ENCODE data around the gene CLASP1.
"Not testable (repeated sequence)": the region's sequence is repeated elsewhere in the genome, so short reads cannot be mapped to it uniquely, and the experiment has no call there.

The CLASP1 gene

GRCh38 chr2:121502246-121502645, 147.0 kb downstream of the CLASP1 start:
- no peak for DNase-seq (ENCODE audit: low spot score)

GRCh38 chr2:121501554-121501953, 147.7 kb downstream of the CLASP1 start:
- DNase-seq (ENCODE audit: low spot score), result no peak

GRCh38 chr2:121501031-121501430, 148.2 kb downstream of the CLASP1 start:
- no peak for DNase-seq (ENCODE audit: low spot score)

- no peak for DNase-seq (ENCODE audit: low spot score)
Measured at GRCh38 chr2:121498731-121499130, 150.5 kb downstream of the CLASP1 start.

GRCh38 chr2:121492409-121492808, 156.9 kb downstream of the CLASP1 start:
- no peak for DNase-seq (ENCODE audit: low spot score)

GRCh38 chr2:121491518-121491917, 157.7 kb downstream of the CLASP1 start:
- no peak for DNase-seq (ENCODE audit: low spot score)

GRCh38 chr2:121490584-121491133, 158.6 kb downstream of the CLASP1 start:
- DNase-seq (ENCODE audit: low spot score), result no peak

- no peak for DNase-seq (ENCODE audit: low spot score)
Measured at GRCh38 chr2:121489911-121490583, 159.2 kb downstream of the CLASP1 start.

GRCh38 chr2:121489284-121489683, 160.0 kb downstream of the CLASP1 start:
- no peak for DNase-seq (ENCODE audit: low spot score)

- DNase-seq (ENCODE audit: low spot score), result no peak
Measured at GRCh38 chr2:121486191-121486790, 163.0 kb downstream of the CLASP1 start.

- no peak for DNase-seq (ENCODE audit: low spot score)
Measured at GRCh38 chr2:121485039-121485438, 164.2 kb downstream of the CLASP1 start.

GRCh38 chr2:121483846-121484245, 165.4 kb downstream of the CLASP1 start:
- DNase-seq (ENCODE audit: low spot score), result no peak

GRCh38 chr2:121483021-121483420, 166.2 kb downstream of the CLASP1 start:
- DNase-seq (ENCODE audit: low spot score), result no peak

GRCh38 chr2:121480826-121481225, 168.4 kb downstream of the CLASP1 start:
- DNase-seq (ENCODE audit: low spot score), result peak; percentile 64

GRCh38 chr2:121479882-121480522, 169.3 kb downstream of the CLASP1 start:
- DNase-seq (ENCODE audit: low spot score), result no peak

- DNase-seq (ENCODE audit: low spot score), result no peak
Measured at GRCh38 chr2:121478996-121479745, 170.1 kb downstream of the CLASP1 start.

GRCh38 chr2:121478358-121478995, 170.8 kb downstream of the CLASP1 start:
- not testable (repeated sequence) for DNase-seq (ENCODE audit: low spot score)

- no peak for DNase-seq (ENCODE audit: low spot score)
Measured at GRCh38 chr2:121476684-121477083, 172.6 kb downstream of the CLASP1 start.

GRCh38 chr2:121475811-121476571, 173.3 kb downstream of the CLASP1 start:
- no peak for DNase-seq (ENCODE audit: low spot score)

- no peak for DNase-seq (ENCODE audit: low spot score)
Measured at GRCh38 chr2:121473512-121473911, 175.8 kb downstream of the CLASP1 start.

- DNase-seq (ENCODE audit: low spot score), result no peak
Measured at GRCh38 chr2:121472470-121472993, 176.7 kb downstream of the CLASP1 start.

Data from left forelimb (tissue), 1 donor.